SK-N-SH treated with all-trans-retinoic acid at 6 μM for 48 hours (cell line): Measurements from ENCODE around the gene SNRPB2.

Experiments
- ATAC-seq: fragments of 200-7000 bp; cut with Tn5 transposase; 3 replicates; pipeline ENCODE4 v1.9.1; 2020; ENCODE audit warnings: mild to moderate bottlenecking, moderate library complexity
- ARNTL ChIP-seq: fragments of 450-650 bp; formaldehyde crosslinking; IDR thresholded peaks from 2 replicates; pipeline ENCODE4 v1.5.0; 2020; ENCODE audit warnings: low read depth, mild to moderate bottlenecking, moderate library complexity, borderline replicate concordance
- BACH2 ChIP-seq: fragments of 250-450 bp; sonication (Bioruptor Pico); IDR thresholded peaks from 2 replicates; pipeline ENCODE4 v1.9.0; 2021; ENCODE audit warnings: mild to moderate bottlenecking, borderline replicate concordance
- CREB5 ChIP-seq: fragments of 250-450 bp; sonication (Bioruptor Pico); IDR thresholded peaks from 2 replicates; pipeline ENCODE4 v1.5.1; 2020; ENCODE audit warnings: low read depth, mild to moderate bottlenecking, moderate library complexity
- CSDC2 ChIP-seq: fragments of 250-450 bp; sonication (Bioruptor Pico); IDR thresholded peaks from 2 replicates; pipeline ENCODE4 v1.5.0; 2020; ENCODE audit warnings: mild to moderate bottlenecking, moderate library complexity
- CSRNP3 ChIP-seq: fragments of 250-450 bp; sonication (Bioruptor Pico); IDR thresholded peaks from 2 replicates; pipeline ENCODE4 v1.5.1; 2021; ENCODE audit warnings: mild to moderate bottlenecking, moderate library complexity
- ESRRG ChIP-seq: fragments of 250-450 bp; sonication (Bioruptor Pico); IDR thresholded peaks from 2 replicates; pipeline ENCODE4 v1.6.1; 2021; ENCODE audit warnings: mild to moderate bottlenecking
- GLIS3 ChIP-seq: fragments of 250-450 bp; sonication (Bioruptor Pico); IDR thresholded peaks from 2 replicates; pipeline ENCODE4 v1.5.0; 2020; ENCODE audit warnings: mild to moderate bottlenecking, moderate library complexity
- OSR1 ChIP-seq: fragments of 250-450 bp; sonication (Bioruptor Pico); IDR thresholded peaks from 2 replicates; pipeline ENCODE4 v1.8.0; 2022; ENCODE audit warnings: moderate library complexity, mild to moderate bottlenecking, inconsistent platforms
- PATZ1 ChIP-seq: fragments of 250-450 bp; sonication (Bioruptor Pico); IDR thresholded peaks from 2 replicates; pipeline ENCODE4 v1.8.0; 2020; ENCODE audit warnings: mild to moderate bottlenecking, moderate library complexity, borderline replicate concordance
- POU6F1 ChIP-seq: fragments of 250-450 bp; sonication (Bioruptor Pico); IDR thresholded peaks from 2 replicates; pipeline ENCODE4 v1.8.0; 2021; ENCODE audit warnings: low read depth, mild to moderate bottlenecking, moderate library complexity, borderline replicate concordance
- PPARA ChIP-seq: fragments of 250-450 bp; sonication (Bioruptor Pico); IDR thresholded peaks from 2 replicates; pipeline ENCODE4 v1.5.0; 2020; ENCODE audit warnings: mild to moderate bottlenecking, borderline replicate concordance
- SNAI2 ChIP-seq: fragments of 250-450 bp; sonication (Bioruptor Pico); IDR thresholded peaks from 2 replicates; pipeline ENCODE4 v1.5.0; 2020; ENCODE audit warnings: mild to moderate bottlenecking, moderate library complexity
- TCF4 ChIP-seq: fragments of 250-450 bp; sonication (Bioruptor Pico); IDR thresholded peaks from 2 replicates; pipeline ENCODE4 v1.8.0; 2021; ENCODE audit warnings: mild to moderate bottlenecking, moderate library complexity, borderline replicate concordance
- TOX ChIP-seq: fragments of 250-450 bp; sonication (Bioruptor Pico); IDR thresholded peaks from 2 replicates; pipeline ENCODE4 v1.8.0; 2021; ENCODE audit warnings: mild to moderate bottlenecking, moderate library complexity, borderline replicate concordance
- TSHZ2 ChIP-seq: fragments of 250-450 bp; sonication (Bioruptor Pico); IDR thresholded peaks from 2 replicates; pipeline ENCODE4 v1.5.0; 2020; ENCODE audit warnings: mild to moderate bottlenecking, moderate library complexity
- ZC3H10 ChIP-seq: fragments of 250-450 bp; sonication (Bioruptor Pico); IDR thresholded peaks from 2 replicates; pipeline ENCODE4 v1.5.1; 2021; ENCODE audit warnings: mild to moderate bottlenecking, moderate library complexity
- ZFP3 ChIP-seq: fragments of 250-450 bp; sonication (Bioruptor Pico); IDR thresholded peaks from 2 replicates; pipeline ENCODE4 v1.5.0; 2020; ENCODE audit warnings: mild to moderate bottlenecking, moderate library complexity
- ZFP30 ChIP-seq: fragments of 450-650 bp; formaldehyde crosslinking; IDR thresholded peaks from 2 replicates; pipeline ENCODE4 v1.5.0; 2022; ENCODE audit warnings: mild to moderate bottlenecking, moderate library complexity
- ZNF565 ChIP-seq: fragments of 450-650 bp; formaldehyde crosslinking; conservative IDR thresholded peaks from 2 replicates; pipeline ENCODE4 v1.5.0; 2020; ENCODE audit warnings: low read depth, mild to moderate bottlenecking, moderate library complexity
- ZNF70 ChIP-seq: fragments of 450-650 bp; formaldehyde crosslinking; IDR thresholded peaks from 2 replicates; pipeline ENCODE4 v1.5.0; 2020; ENCODE audit warnings: mild to moderate bottlenecking, moderate library complexity
- ZNF8 ChIP-seq: fragments of 450-650 bp; formaldehyde crosslinking; IDR thresholded peaks from 2 replicates; pipeline ENCODE4 v1.5.0; 2020; ENCODE audit warnings: mild to moderate bottlenecking, moderate library complexity

The SNRPB2 gene

DNA sequence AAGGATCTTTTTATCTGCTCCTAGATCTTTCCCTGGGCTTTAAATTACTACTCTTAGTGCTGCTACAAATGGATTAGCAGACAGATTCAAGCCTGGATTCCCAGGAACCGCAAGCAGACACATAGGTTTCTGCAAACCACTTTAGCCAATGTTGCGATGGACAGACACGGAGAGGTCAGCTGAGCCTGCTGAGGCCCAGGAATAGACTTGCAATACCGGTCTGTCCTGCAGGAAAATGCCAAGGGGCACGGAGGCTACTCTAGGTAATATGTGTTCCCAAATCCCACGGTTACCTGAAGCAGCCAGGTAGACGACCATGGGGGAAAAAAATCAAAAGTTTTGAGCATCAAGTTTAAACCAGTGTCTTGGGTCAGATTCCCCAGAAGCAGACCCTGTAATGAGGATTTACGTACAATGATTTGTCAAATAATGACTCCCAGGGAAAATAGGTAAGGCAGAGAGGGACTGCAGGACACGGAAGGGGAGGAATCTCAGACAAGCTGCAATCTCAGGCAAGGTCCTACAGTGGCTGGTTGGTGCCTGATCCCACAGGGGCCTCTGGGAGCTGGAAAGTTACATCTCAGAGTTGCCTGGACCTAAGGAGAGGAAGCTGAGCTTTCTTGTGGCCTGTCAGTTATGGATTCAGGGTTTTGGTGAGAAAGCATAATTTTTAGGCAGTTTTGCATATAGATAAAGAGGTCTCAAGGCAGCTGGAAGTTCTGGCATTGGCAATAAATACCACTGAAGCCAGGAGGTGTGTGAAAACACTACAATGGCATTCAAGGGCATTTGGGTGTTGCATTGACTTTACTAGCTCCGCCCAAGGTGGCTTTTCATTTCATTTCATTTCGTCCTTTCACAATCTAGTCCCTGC lies 30.8 kb downstream of the SNRPB2 start:
- peak; percentile 54 for ATAC-seq
- TF ChIP-seq TOX, result no peak
- TF ChIP-seq BACH2 (CRISPR knock-in tag), result no peak
- TF ChIP-seq POU6F1 (CRISPR knock-in tag), result no peak
- TF ChIP-seq ZNF70 (CRISPR knock-in tag), result no peak
- TF ChIP-seq SNAI2, result no peak
- no peak for TF ChIP-seq GLIS3 (CRISPR knock-in tag)
- TF ChIP-seq CSDC2 (CRISPR knock-in tag), result no peak
- no peak for TF ChIP-seq CSRNP3 (CRISPR knock-in tag)

DNA sequence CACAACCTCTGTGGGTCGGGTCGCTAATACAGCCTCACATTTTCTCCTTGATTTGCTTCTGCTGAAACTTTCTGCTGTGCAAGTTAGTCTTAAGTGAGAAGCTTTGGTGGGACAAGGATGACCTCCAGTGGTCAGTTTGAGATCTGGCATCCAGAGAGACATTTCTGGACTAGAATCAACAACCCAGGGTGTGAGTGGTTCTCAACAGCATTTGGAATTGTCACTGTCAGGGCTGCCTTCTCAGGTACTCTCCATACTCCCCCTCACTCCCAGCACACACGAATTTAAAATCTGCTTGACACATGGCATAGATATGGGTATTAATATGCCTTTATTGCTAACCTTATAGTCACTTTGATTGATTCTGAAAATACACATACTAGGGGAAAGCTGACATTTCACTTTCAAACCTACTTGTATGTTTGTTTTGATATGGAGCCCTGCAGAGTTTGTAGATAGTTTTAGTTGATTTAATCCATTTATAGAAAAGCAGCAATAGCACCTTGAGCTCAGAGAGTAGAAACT lies 31.5 kb downstream of the SNRPB2 start:
- TF ChIP-seq ZNF565 (CRISPR knock-in tag), result no peak
- no peak for TF ChIP-seq ZFP30
- no peak for TF ChIP-seq SNAI2
- no peak for TF ChIP-seq CREB5 (CRISPR knock-in tag)
- no peak for TF ChIP-seq ZNF8 (CRISPR knock-in tag)
- TF ChIP-seq PPARA, result no peak
- TF ChIP-seq POU6F1 (CRISPR knock-in tag), result no peak
- TF ChIP-seq ESRRG (CRISPR knock-in tag), result no peak
- TF ChIP-seq ZC3H10 (CRISPR knock-in tag), result no peak
- TF ChIP-seq, all 23 proteins: peak for 0

GRCh38 chr20:16764560-16764959 lies 34.7 kb downstream of the SNRPB2 start:
- ATAC-seq, result no peak
- TF ChIP-seq SNAI2, result no peak
- TF ChIP-seq ZC3H10 (CRISPR knock-in tag), result no peak
- no peak for TF ChIP-seq POU6F1 (CRISPR knock-in tag)
- TF ChIP-seq CSRNP3 (CRISPR knock-in tag), result no peak
- no peak for TF ChIP-seq PPARA
- no peak for TF ChIP-seq ZNF565 (CRISPR knock-in tag)
- no peak for TF ChIP-seq ZFP30
- no peak for TF ChIP-seq CSDC2 (CRISPR knock-in tag)
- TF ChIP-seq OSR1 (CRISPR knock-in tag), result no peak
- TF ChIP-seq TCF4 (CRISPR knock-in tag), result no peak
- no peak for TF ChIP-seq TOX
- TF ChIP-seq ARNTL (CRISPR knock-in tag), result no peak
- TF ChIP-seq ZNF70 (CRISPR knock-in tag), result no peak
- no peak for TF ChIP-seq ESRRG (CRISPR knock-in tag)
- no peak for TF ChIP-seq ZNF8 (CRISPR knock-in tag)
- TF ChIP-seq TSHZ2 (CRISPR knock-in tag), result no peak
- TF ChIP-seq GLIS3 (CRISPR knock-in tag), result no peak
- TF ChIP-seq ZFP3 (CRISPR knock-in tag), result no peak
- no peak for TF ChIP-seq BACH2 (CRISPR knock-in tag)
- no peak for TF ChIP-seq PATZ1
- TF ChIP-seq, all 23 proteins: peak for 0

More for the DNA sequence above, 31.5 kb downstream of the SNRPB2 start:
- peak; percentile 92 for ATAC-seq
